Progenitor cell of endocrine pancreas (in vitro differentiated cells): ENCODE data around the gene TET1. TPM values are rescaled to one million over a fixed set of nuclear protein-coding genes. Genes with fewer than 3 reads are reported as not detected.

Experiments
- DNase-seq: peaks from one replicate; pipeline ENCODE4 v3.0.0; 2021; ENCODE audit warnings: low spot score; ENCODE audit not compliant: unreplicated experiment
- H3K27ac Mint-ChIP-seq: 2 replicates; pipeline ENCODE4 v1.8.0; 2021; ENCODE audit warnings: mild to moderate bottlenecking, moderate library complexity, mixed read lengths
- H3K27me3 Mint-ChIP-seq: 2 replicates; pipeline ENCODE4 v1.8.0; 2021; ENCODE audit warnings: mixed read lengths
- H3K36me3 Mint-ChIP-seq: 2 replicates; pipeline ENCODE4 v1.8.0; 2022; ENCODE audit warnings: mixed read lengths; ENCODE audit not compliant: insufficient read depth
- H3K4me1 Mint-ChIP-seq: 2 replicates; pipeline ENCODE4 v1.8.0; 2021; ENCODE audit warnings: low read depth, mixed read lengths
- H3K4me3 Mint-ChIP-seq: 2 replicates; pipeline ENCODE4 v1.8.0; 2021; ENCODE audit warnings: low read depth, mild to moderate bottlenecking, moderate library complexity, mixed read lengths
- H3K9me3 Mint-ChIP-seq: 2 replicates; pipeline ENCODE4 v1.8.0; 2021; ENCODE audit warnings: low read depth, mixed read lengths
- CTCF ChIP-seq: fragments of 200-600 bp; sonication (generic); IDR thresholded peaks from one replicate; pipeline ENCODE4 v1.5.0; 2021; ENCODE audit warnings: antibody characterized with exemption, mild to moderate bottlenecking; ENCODE audit not compliant: unreplicated experiment
- total RNA-seq: library from RNA; stranded (reverse); gene quantifications from 2 replicates; pipeline ENCODE4 v1.2.1, GENCODE V29; 2021

Gene TET1
- total RNA-seq, 1 donor from 2014 or later = 37.3 TPM

- Mint-ChIP-seq H3K27ac (no peak overlapping the region), H3K36me3 (no peaks in the 10 kb centered on the region), H3K4me1 (peaks cover 2% of the 10 kb centered on the region), H3K9me3 (no peaks in the 10 kb centered on the region), H3K27me3 (no peaks in the 10 kb centered on the region), H3K4me3 (no peak overlapping the region)
- no peak for DNase-seq
- no peak for TF ChIP-seq CTCF
Measured at GRCh38 chr10:68553138-68553537, 7.0 kb upstream of the TET1 start.

DNA sequence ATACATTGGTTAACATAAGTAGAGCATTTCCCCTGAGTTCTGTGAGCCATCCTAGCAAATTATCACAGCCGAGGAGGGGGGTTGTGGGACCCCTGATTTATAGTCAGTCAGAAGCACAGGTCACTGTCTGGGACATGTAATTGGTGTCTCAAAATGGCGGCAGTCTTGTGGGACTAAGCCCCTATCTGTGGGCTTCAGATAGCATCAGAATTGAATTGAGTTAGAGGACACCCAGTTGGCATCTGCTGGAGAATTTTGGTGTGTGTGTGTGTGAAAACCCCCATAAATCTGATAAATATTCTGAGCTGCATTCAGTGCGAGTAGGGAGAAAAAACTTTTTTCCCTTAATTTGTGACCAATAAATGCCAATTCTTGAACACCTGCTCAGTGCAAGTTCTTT is 6.5 kb upstream of the TET1 start:
- no peaks in the 10 kb centered on the region for H3K36me3 Mint-ChIP-seq
- H3K27ac Mint-ChIP-seq = no peak overlapping the region
- DNase-seq = no peak
- H3K27me3 Mint-ChIP-seq = no peaks in the 10 kb centered on the region
- H3K4me3 Mint-ChIP-seq = no peak overlapping the region
- H3K4me1 Mint-ChIP-seq = peaks cover 2% of the 10 kb centered on the region
- TF ChIP-seq CTCF = no peak
- H3K9me3 Mint-ChIP-seq = no peaks in the 10 kb centered on the region

- DNase-seq = no peak
- no peak for TF ChIP-seq CTCF
- Mint-ChIP-seq H3K4me3 (peak overlapping the region; percentile 33), H3K4me1 (peaks cover 19% of the 10 kb centered on the region), H3K27me3 (no peaks in the 10 kb centered on the region), H3K36me3 (no peaks in the 10 kb centered on the region), H3K9me3 (no peaks in the 10 kb centered on the region), H3K27ac (no peak overlapping the region)
Measured at GRCh38 chr10:68558478-68558877, 1.7 kb upstream of the TET1 start.

GRCh38 chr10:68559251-68559650 is 886 bp upstream of the TET1 start:
- no peaks in the 10 kb centered on the region for H3K36me3 Mint-ChIP-seq
- H3K27ac Mint-ChIP-seq = peak overlapping the region; percentile 40
- H3K4me1 Mint-ChIP-seq = peaks cover 20% of the 10 kb centered on the region
- no peak for DNase-seq
- H3K4me3 Mint-ChIP-seq = peak overlapping the region; percentile 84
- no peaks in the 10 kb centered on the region for H3K9me3 Mint-ChIP-seq
- TF ChIP-seq CTCF = no peak
- no peaks in the 10 kb centered on the region for H3K27me3 Mint-ChIP-seq

GRCh38 chr10:68559841-68560185 is 324 bp upstream of the TET1 start:
- H3K27me3 Mint-ChIP-seq = no peaks in the 10 kb centered on the region
- H3K4me3 Mint-ChIP-seq = peak overlapping the region; percentile 84
- DNase-seq = no peak
- no peak overlapping the region for H3K27ac Mint-ChIP-seq
- H3K9me3 Mint-ChIP-seq = no peaks in the 10 kb centered on the region
- H3K36me3 Mint-ChIP-seq = no peaks in the 10 kb centered on the region
- peaks cover 20% of the 10 kb centered on the region for H3K4me1 Mint-ChIP-seq
- TF ChIP-seq CTCF = no peak
